GM11168 (cell line): ENCODE results near the gene KCTD1.

Source experiments
- in situ Hi-C: fragments of 300-500 bp; cut with MboI; formaldehyde crosslinking; loops from one replicate; pipeline ENCODE4 v1.12.0; 2022; ENCODE audit warnings: low sequenced_read_pairs; ENCODE audit not compliant: unreplicated experiment

The KCTD1 gene

DNA sequence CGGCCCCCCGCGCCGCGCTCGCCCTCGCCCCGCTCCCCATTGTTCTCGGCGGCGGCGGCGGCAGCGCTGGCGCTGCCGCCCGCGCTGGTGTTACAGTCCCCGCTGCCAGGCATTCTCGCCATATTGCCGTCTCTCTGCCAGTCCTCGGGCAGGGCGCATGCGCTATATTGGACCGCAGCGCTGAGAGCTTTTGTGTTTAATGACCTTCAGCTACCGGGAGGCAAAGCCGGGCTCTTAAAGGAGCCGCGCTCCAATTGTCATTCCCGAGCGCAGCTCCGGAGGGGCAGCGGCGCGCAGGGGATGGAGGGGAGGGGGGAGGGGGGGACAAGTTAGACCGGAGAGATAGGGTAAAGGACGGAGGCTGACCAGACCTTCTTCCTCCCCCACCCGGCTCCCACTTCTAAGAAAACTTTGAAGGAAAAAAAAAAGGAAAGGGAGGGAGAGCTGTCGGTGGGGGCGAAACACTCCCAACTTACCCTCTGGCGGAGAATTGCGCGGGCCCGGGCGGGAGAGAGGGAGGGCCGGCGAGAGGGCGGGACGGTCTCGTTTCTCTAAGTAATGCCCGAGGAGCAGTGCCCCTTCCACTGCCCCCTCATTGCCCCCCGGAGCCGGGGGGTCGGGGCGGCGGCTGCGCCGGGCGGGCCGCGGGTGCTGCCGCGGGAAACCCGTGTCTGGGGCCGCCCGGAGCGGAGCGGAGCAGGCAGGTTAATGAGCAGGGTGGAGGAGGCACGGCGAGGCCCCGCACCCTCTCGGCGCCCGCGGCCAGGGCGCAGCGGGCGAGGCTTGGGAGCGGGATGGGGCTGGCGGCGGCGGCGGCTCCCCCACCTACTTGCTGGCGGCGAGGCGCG is at the start of gene KCTD1:
Gene KCTD1, minus strand, starts transcription at position 139 of the 848 bp plus-strand sequence. Its CDS starts 17 bp downstream, at position 122.
- in situ Hi-C loops, result no loop called here

DNA sequence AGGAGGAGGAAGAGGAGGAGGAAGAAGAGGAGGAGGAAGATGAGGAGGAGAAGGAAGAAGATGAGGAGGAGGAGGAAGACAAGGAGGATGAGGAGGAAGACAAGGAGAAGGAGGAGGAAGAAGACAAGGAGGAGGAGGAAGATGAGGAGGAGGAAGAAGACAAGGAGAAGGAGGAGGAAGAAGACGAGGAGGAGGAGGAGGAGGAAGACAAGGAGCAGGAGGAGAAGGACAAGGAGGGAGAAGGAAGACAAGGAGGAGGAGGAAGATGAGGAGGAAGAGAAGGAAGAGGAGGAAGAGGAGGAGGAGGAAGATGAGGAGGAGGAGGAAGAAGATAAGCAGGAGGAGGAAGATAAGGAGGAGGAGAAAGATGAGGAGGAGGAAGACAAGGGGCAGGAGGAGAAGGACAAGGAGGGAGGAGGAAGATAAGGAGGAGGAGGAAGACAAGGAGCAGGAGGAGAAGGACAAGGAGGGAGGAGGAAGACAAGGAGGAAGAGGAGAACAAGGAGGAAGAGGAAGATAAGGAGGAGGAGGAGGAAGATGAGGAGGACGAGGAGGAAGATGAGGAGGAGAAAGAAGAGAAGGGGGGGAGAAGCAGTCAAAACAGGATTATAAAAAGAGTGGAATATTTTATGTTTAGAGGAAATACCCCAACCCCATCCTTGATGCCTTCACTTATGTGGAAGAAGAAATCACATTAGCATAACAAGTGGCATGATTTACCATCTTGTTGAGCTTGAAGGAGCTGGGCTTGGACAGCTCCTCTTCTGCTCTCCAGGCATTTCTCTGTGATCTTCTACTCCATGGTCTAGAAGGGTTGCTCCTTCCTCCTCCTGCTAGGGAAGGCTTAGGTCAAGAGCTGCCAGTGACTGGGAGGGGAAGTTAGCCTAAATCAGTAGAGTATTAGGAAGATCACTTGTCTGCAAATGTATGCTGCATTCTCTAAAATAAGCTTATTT is 45.3 kb upstream of the KCTD1 start:
- in situ Hi-C loops, result no loop called here

DNA sequence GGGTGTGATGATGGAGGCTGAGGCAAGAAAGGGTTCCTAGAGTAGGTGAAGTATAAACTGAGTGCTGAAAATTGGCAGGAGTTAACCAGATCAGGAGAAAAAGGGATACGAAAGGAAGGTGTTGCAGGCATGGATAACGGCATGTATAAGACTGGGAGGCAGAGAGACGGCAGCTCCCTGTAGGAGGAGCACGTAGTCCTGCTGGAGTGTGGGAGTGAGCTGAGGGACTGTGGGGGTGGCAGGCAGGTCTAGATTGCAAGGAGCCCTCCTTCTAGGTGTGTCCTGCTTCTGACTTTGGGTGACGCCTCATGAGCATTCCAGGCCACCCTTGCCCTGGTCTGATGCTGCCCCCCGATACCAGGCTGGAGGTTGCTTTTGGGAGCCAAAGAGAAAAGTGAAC is 36.4 kb upstream of the KCTD1 start:
- in situ Hi-C loops, result no loop called here

DNA sequence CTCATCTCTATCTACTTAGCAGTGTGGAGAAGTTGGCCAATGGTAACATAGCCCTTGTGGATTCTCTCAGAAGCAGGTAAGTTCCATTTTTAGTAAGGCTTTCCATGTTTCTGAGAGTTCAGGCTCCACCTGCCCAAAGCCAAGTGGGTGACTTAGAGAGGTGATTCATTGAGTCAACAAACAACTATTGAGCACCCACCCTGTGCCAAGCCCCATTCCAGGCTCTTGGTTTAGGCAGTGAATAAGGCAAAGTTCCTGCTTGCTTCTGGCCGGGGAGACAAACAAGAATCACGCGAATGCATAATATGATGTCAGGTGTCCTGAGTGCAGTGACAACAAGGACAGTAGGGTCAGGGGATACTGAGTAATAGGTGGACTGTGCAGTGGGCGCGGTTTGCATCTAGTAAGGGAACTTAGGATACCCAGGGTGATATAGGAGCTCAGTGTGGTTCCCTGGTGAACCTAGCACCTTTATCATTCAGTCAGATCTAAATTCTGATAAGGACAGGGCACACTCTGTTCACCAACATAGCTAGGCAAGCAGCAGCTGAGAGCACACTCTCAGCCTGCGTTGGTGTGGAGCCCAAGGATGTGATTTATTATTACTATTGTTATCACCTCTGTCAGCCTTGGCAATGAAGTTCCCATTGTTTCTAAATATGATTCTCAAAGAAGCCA is 31.7 kb upstream of the KCTD1 start:
- in situ Hi-C loops, result no loop called here

DNA sequence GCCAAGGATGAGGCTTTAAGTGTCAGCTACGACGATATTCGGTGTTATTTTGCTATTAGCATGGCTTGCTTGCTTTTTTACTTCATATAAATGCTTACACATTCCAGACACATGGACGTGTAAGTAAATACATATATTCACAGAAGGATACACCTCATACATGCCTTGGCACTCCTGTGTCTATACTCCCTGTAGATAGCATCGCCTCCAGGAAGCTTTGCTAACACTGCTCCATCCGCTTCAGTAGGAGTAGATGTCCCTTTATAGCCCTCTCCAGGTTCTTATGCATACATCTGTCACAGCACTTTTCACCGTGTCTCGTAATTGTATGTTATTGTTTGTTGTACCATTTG is 27.5 kb upstream of the KCTD1 start:
- in situ Hi-C loops, result no loop called here

DNA sequence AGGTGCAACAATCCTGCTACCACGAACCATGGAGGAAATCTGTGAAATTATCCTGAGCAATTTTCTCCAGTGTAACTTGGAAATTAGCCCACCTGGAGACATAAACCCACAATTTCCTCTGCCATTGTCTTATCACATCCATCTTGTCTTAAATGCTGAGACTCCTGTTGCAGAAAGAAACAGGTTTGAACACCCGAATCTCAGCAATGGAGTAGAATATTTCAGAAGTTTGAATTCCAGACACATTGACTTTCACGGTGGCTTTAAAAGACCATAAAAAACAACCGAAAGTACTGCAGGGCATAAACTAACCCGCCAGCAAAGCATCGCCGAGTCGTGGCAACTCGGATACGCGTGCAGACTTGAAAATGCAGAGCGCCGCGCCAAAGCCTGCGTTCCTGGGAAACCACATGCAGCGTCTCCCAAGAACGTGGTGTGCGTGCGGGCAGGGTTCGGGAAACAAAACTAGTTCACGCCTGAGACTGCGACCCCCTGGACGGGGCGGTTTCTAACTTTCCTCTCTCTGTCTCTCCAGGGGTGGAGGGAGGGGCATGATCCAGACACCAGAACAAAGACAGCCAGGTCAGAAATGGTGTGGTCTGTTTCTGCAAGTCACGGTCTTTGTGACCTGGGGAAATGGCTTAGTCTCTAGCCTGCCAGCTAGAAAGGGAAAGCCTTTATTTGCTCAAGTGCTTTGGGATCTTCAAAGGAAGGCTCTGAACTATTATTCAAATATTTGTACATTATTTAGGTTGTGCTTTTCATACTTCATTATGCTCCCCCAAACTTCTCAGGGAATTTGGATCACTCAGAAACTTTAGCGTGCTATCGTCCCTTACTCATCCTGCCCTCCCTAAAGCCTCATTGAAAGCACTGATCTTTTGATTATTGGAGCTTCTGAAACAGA is 26.9 kb upstream of the KCTD1 start:
- in situ Hi-C loops, result no loop called here

DNA sequence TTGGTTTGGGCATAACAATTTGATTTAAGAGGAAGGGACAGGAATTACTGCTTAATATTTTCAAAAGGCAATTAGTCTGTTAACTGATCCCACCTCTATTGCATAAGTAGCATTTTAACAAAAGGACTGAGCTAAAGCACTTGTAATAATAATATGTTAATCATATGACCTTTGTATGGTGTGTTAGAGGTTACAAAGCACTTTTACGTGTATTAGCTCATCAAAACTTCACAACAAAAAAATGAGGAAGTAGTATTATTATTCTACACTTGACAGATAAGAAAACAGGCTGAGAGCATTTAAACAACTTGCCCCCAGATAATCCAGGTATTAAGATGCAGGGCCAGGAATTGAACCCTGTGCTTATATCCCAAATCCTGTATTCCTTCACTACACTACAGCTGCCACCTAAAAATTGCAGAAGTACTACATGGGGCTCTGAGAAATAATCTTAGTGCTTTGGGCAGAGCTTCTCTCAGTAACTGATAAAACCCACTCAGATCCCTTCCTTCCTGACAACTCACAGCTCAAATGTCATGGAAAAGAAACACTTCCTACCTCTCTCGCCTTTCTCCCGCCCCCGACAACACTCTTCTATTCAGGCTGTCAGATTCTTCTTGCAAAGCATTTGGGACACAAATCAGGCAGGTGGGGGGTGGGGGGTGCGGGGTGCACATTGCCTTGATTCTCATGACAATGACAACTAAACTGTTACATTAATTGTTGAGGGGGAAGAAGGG is 20.7 kb upstream of the KCTD1 start:
- in situ Hi-C loops, result no loop called here

DNA sequence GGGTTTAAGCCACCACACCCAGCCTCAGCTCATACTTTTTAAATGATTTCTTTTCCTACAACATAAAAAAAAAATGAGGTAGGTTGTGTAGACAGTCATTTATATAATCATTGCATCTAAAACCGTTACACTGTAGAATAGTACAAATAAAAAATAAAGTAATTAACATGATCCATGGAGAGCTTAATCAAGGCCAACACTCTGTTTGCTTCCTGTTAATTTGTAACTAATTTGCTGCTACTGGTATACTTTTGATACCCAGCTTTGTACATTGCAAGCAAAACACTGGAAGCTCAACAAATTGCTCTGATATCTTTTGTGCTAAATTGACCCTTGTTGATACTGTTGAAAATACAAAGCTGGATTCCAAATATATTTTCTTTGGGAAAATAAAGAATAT is 20.2 kb upstream of the KCTD1 start:
- in situ Hi-C loops, result no loop called here

DNA sequence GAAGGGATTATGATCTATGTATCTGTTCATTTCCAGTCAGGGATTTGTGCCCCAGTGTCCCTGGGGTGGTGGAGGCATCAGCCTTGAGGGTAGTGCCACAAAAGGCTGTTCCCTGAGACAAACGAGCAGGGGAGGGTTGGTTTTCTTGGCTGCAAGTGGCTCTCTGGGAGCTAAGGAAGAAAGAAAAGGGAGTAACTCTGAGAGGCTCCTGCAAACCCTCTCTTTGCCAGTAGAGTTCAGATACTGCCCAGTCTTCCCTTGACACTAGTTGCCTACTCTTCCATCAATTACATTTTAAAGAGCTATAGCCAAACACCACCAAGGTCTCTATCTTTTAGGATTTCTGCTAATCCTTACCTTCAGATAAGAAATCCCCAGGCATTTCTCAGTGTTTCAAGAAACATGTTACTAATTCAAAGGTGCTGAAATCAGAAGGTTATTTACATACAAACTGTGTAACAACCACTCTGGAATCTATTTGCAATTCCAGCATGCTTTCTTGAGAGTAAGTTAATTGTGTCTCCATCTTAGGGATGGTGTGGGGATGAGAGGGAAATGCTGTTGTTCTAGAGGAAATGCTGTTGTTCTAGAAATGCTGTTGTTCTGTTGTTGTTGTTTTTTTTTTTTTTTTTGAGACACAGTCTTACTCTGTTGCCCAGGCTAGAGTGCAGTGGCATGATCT is 18.7 kb upstream of the KCTD1 start:
- in situ Hi-C loops, result no loop called here

DNA sequence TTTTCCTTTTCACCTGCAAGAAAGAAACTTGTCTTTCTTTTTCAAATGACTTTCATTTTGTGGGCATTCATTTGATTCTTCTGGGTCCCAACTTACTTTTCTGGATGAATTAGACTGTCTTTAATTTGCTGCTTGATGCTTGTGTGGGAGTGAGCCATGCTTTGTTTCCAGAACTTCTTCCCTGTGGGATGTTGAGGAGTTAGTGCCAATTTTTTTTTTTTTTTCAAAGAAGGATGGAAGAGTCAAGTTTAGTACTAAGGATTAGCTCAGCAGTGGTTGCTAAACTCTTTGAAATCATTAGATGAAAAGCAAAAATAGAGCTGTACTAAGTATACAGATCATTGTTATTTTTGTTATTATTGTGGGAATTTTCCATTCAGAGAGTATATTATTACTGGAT is 17.2 kb upstream of the KCTD1 start:
- in situ Hi-C loops, result no loop called here

DNA sequence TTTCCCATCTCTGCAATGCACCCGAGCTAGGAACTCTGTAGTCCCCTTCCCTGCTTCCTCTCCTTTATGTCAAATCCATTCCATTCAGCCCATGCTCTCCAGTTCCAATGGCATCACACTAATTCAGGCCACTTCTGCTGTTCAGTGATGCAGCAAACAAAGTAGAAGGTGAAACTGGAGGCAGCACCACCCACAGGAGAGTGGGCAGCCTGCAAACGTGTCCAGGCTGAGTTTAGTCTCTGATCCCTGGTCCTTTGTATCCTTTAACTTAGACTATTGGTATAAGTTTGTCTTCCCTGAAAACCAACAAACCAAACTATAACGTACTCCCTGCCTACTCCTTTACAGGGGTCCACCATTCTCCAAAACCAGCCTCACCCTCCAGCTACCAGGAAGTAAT is 14.7 kb upstream of the KCTD1 start:
- in situ Hi-C loops, result no loop called here

DNA sequence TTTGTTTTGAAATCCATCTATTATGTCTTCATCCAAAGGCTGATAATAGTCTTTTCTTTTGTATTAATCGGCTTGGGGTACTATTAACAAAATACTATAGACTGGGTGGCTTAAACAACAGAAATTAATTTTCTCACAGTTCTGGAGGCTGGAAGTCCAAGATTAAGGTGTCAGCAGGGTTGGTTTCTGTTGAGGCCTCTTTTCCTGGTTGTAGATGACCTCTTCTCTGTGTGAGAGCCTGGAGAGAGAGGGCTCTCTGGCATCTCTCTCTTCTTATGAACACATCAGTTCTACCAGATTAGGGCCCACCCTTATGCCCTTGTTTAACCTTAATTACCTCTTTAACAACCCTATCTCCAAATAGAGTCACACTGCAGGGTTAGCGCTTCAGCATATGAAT is 14.2 kb upstream of the KCTD1 start:
- in situ Hi-C loops, result no loop called here

DNA sequence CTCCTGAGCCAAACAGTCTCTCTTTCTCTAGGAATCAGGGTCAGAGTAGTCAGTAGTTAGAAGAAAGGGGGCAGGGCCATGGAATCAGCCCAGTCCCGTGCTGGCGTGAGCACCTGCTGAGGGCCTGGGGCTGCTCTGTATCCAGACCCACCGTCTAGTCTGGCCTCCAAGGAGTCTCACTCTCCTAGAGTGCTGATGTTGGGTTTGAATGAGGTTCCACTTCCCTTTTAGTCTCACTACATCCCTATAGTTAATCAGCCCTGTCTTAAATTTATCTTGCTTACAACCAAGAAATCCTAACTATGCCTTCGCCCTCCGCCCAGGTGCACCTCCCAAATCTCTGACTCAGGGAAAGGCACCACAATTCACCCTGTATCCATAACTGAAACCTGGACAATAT is 13.4 kb upstream of the KCTD1 start:
- in situ Hi-C loops, result no loop called here

DNA sequence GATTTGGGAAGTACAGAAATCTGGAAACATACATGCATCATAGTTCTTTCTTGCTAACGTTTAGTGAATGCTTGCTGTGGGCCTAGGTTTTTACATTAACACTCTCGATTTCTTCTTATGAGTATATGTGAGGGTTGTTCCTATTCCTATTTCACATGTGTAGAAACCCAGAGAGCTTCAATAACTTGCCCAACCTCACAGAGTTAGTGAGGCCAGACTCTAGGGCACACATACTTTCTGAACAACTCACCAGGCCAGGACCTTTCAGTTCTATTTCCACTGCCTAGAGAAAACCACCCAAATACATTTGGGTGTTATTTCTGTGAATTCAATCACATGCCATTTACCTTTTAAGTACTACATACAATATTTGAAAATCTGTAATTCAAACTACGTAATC is 8.2 kb upstream of the KCTD1 start:
- in situ Hi-C loops, result no loop called here

DNA sequence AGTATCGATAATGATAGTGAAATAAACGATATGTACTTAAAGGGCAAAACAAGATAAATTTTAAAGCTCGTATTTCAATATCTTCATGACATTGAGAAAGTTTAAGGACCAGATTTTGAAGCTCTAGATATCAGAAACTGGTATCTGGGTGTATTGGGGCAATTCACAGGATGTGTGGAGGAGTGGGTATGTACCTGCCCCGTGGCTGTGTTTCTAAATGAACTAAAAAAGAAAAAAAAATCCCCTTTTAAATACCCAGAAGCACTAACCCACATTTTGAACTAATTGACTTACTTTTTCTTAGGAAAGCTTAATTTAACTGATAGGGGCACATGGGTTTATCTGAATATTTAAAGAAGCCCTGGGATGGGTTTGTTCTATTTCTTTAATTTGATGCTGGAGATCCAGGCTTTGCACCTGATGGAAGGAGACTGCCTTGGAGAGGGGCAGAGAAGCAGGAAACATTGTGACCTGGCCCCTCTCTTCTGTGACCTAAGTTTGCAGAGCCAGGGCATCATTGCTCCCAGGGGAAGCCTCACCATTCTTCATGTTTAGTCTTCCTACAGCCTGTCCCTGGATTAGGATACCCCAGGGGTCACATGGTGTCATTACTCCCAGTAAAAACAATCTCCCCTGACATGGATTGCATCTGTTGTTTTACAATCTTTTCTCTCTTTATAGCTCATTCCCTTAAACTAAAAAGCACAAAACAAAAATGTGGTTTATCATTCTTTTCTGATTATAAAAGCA is 7.6 kb upstream of the KCTD1 start:
- in situ Hi-C loops, result no loop called here

DNA sequence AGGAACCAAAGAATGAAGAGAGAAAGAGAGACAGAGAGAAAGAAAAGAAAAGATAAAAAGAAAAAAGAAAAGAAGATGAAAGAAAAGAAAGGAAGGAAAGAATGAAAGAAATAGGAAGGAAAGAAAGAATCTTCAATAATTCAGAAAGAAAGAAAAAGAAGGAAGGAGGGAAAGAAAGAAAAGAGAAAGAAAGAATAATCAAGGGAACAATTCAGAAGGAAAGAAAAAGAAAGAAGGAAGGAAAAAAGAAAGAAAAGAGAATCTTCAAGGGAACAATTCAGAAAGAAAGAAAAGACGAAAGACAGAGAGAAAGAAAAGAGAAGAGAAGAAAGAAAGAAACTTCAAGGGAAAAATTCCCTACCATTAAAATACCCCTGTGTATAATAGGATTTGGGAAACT is 5.6 kb upstream of the KCTD1 start:
- in situ Hi-C loops, result no loop called here

DNA sequence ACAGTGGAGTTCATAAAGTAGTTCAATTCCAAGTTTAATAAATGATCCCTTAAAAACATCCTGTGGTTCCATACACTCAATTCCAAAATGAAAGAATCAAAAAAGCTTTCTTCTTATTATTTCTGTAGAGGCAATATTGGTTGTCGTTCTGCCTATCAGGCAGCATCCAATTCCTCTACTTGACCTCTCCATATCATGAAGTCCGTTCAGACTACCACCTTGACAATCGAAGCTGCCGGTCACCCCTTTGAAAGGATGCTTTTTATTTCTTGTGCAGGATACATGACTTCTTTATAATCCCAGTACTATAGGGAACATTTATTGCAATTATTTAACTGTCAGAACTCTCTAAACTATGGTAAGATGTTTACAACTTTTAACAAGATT is 3.3 kb upstream of the KCTD1 start:
- in situ Hi-C loops, result no loop called here
